Stimulated activated CD4-positive, alpha-beta T cell treated with anti-CD3 and anti-CD28 coated beads, Interleukin-4, amount 100 ng/mL, for 24 hours (primary cell): ENCODE data around the gene RNF17.
A peak's percentile ranks its signal among the peaks of the same experiment; 100 is the strongest.
"Not testable (repeated sequence)": the region's sequence is repeated elsewhere in the genome, so short reads cannot be mapped to it uniquely, and the experiment has no call there.

Experiments
- DNase-seq: peaks from one replicate; pipeline ENCODE4 v3.0.0-alpha.2; 2020

The RNF17 gene, protein sequence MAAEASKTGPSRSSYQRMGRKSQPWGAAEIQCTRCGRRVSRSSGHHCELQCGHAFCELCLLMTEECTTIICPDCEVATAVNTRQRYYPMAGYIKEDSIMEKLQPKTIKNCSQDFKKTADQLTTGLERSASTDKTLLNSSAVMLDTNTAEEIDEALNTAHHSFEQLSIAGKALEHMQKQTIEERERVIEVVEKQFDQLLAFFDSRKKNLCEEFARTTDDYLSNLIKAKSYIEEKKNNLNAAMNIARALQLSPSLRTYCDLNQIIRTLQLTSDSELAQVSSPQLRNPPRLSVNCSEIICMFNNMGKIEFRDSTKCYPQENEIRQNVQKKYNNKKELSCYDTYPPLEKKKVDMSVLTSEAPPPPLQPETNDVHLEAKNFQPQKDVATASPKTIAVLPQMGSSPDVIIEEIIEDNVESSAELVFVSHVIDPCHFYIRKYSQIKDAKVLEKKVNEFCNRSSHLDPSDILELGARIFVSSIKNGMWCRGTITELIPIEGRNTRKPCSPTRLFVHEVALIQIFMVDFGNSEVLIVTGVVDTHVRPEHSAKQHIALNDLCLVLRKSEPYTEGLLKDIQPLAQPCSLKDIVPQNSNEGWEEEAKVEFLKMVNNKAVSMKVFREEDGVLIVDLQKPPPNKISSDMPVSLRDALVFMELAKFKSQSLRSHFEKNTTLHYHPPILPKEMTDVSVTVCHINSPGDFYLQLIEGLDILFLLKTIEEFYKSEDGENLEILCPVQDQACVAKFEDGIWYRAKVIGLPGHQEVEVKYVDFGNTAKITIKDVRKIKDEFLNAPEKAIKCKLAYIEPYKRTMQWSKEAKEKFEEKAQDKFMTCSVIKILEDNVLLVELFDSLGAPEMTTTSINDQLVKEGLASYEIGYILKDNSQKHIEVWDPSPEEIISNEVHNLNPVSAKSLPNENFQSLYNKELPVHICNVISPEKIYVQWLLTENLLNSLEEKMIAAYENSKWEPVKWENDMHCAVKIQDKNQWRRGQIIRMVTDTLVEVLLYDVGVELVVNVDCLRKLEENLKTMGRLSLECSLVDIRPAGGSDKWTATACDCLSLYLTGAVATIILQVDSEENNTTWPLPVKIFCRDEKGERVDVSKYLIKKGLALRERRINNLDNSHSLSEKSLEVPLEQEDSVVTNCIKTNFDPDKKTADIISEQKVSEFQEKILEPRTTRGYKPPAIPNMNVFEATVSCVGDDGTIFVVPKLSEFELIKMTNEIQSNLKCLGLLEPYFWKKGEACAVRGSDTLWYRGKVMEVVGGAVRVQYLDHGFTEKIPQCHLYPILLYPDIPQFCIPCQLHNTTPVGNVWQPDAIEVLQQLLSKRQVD (N-terminal part only)

GRCh38 chr13:24763596-24764275 lies at the start of gene RNF17:
RNF17 (plus strand) TSS chr13:24764169; CDS start chr13:24764204, 35 bp downstream.
- DNase-seq: no peak

DNA sequence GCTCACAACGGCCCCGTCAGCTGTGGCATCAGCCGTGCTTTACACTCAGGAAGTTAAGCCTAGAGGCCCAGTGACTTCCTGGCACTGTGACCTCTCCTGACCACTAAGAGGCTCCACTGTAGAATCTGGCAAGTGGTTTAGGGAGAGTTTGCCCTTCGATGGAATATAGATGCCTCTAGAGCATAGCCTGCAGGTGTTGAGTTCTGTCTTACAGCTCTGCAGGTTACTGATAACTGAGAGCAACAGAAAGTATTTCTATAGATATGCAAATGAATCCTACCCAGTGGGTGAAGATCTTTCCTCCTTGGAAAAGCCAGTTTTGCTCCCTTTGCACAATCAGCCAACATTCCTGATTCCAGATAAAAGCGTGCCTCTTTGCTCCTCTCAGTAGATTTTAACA lies 48.0 kb upstream of the RNF17 start:
- DNase-seq: no peak

- no peak for DNase-seq
Observed at GRCh38 chr13:24716446-24716845, 47.5 kb upstream of the RNF17 start.

- no peak for DNase-seq
Observed at GRCh38 chr13:24717217-24717616, 46.8 kb upstream of the RNF17 start.

DNA sequence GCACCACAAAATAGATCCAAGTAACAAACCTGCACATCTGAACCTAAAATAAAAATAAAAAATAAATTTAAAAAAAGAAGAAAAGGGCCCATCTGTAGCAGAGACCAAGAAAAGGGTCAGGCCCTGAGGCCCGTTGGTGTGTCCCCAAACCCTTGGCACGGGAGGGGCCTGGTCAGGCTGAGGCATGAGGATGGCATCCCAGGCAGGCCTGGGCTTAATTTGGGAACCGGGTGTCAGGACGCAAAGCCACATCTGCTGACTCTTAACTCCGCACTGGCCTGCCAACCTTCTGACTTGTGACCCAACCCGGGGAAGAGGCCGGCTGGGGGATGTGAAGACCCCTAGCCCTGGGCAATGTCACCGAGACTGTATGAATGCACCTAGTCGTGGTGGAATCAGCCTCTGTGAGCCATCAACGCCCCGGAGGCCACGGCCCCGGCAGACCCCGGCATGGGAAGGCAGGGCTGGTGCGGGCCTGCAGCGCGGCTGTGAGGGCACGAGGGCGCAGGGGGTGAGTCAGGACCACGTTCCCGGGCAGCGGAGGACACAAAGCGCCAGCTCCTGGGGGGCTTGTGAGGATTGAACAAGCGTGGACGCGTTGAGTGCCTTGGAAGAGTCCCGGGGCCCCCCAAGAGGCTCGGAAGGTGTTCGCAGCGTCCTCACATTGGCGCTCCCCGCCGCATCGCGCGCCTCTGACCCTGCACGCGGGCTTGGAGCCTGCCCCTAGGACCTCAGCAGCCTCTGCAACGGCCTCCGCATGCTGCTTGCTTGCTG lies 45.6 kb upstream of the RNF17 start:
- no peak for DNase-seq

- DNase-seq: no peak
Observed at GRCh38 chr13:24719139-24719538, 44.8 kb upstream of the RNF17 start.

- no peak for DNase-seq
Observed at GRCh38 chr13:24723206-24723605, 40.8 kb upstream of the RNF17 start.

DNA sequence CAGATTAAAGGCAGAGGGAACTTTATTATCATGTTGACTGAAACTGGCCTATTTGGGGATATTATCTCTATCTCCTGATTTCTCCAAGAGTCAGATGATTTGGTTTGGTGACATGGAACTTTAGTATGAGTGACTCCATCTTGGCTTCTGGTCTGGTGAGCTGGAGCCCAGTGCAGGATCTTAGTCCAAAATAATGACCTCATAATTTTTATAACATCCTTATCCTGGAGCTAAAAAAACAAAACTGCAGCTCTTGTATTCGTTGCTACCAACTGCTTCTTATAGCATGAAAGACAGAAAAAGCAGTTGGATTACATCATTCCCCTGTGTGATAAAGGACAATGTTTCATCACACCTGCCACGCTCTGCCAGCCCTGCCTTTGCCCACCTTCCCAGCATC lies 39.3 kb upstream of the RNF17 start:
- DNase-seq: no peak

- no peak for DNase-seq
Observed at GRCh38 chr13:24725379-24725778, 38.6 kb upstream of the RNF17 start.

GRCh38 chr13:24727731-24728601 lies 36.0 kb upstream of the RNF17 start:
- DNase-seq: peak; percentile 74

- not testable (repeated sequence) for DNase-seq
Observed at GRCh38 chr13:24730873-24731567, 32.9 kb upstream of the RNF17 start.

- no peak for DNase-seq
Observed at GRCh38 chr13:24734950-24735349, 29.0 kb upstream of the RNF17 start.

DNA sequence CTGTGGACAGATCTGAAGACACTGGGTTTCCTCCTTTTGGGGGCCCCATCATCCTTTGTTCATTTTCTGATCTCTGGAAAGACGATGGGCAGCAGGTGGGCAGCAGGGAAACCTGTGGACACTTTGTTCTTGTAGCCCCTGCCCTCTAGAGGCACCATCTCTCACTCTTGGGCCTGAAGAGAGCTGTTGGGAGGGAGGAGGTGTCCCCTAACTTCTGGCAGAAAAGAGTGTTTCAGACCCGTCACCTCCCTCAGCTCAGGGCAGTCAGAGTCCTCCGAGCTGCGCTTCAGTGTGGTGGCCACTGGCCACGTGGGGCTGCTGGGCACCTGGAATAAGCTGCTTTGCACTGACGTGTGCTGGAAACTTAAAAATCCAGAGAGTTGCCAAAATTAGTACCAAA lies 26.9 kb upstream of the RNF17 start:
- no peak for DNase-seq

- no peak for DNase-seq
Observed at GRCh38 chr13:24738366-24738847, 25.6 kb upstream of the RNF17 start.

GRCh38 chr13:24740014-24740890 lies 23.7 kb upstream of the RNF17 start:
- no peak for DNase-seq

DNA sequence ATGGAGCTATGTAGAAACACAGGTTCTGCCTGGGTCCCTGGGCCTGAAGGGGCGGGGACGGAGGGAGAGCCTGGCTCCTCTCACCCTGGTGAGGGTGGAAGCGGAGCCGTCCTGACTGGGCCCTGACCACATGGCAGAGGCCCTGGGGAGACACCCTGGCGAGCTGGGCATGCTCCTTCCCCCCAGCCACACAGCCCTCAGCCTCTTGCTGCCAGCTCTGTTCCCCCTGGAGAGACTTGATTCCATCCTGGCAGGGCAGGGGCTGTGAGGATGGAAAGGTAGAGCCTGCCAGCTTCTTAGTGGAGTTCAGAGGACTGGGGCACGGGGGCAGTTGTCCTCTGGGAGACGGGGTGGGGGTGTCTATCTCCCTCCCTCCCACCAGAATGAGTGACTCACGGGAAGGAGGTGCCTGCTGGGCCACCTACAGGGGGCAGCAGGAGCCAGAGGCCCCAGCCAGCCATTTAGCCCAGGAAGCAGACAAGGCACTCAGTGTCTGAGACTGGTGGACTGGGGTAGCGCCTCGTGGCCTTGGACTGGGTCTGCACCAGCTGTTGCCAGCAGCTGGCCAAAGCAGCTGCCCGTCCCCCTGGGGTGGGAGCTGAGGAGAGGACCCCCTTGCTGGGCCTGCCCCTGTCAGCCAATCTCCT lies 22.8 kb upstream of the RNF17 start:
- no peak for DNase-seq

- DNase-seq: no peak
Observed at GRCh38 chr13:24741791-24742190, 22.2 kb upstream of the RNF17 start.

GRCh38 chr13:24742294-24742693 lies 21.7 kb upstream of the RNF17 start:
- no peak for DNase-seq
